ENCODE data around the gene FSIP1.
"Not testable (repeated sequence)": the region's sequence is repeated elsewhere in the genome, so short reads cannot be mapped to it uniquely, and the experiment has no call there.

FSIP1 gene

DNA sequence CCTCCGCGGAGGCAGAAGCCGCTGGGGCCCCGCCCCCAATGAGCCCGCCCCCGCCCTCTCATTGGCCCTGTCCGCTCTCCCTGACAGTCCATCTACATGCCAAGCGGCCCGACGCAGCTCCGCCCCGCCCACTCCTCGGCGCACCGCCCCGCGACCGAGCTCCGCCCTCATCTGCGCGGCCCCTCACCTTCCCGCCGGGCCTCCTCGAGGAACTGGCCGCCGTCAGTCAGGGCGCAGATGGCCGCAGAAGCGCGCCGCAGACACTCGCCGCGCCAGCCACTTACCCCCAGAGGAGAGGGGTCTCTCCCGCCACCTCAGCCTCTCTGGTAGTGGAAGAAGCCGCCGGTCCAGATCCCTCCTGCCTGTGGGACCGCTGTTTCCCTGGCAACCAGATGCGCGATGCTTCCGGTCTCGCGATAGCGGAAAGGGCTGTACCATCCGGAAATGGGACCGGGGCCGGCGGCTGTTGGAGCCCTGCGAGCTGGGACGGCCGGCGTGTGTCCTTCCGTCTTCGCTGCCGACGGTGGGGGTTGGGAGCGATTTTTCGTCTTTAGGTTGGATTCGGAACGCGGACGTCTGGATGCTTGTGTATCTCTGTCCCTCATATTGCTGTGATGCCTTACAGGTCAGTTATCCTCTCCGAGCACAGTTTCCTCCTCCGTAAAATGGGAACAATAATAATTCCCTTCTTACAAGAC is at the start of gene FSIP1:
Gene FSIP1 (minus strand): TSS at position 401 of the 698 bp plus-strand sequence. CDS start 6,317 bp downstream, outside the sequence.
- FAIRE-seq = peak; percentile 14

DNA sequence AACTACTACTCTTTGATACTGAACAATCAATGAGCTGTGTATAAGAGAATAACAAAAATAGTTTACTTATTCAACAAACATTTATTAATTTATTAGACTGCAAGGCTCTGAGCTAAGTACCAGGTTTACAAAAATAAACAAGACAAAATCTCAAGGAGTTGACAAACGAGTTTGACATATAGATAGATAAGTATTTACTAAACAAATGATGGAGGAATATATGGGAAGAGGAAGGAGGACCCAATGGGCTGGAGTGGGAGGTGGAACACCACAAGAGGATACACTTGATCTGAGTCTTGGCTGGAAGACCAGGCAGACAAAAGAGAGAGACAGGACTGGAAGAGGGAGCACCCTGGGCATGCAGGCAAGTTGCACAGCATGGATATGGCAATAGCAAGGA is 47.5 kb upstream of the FSIP1 start:
- no peak for FAIRE-seq

DNA sequence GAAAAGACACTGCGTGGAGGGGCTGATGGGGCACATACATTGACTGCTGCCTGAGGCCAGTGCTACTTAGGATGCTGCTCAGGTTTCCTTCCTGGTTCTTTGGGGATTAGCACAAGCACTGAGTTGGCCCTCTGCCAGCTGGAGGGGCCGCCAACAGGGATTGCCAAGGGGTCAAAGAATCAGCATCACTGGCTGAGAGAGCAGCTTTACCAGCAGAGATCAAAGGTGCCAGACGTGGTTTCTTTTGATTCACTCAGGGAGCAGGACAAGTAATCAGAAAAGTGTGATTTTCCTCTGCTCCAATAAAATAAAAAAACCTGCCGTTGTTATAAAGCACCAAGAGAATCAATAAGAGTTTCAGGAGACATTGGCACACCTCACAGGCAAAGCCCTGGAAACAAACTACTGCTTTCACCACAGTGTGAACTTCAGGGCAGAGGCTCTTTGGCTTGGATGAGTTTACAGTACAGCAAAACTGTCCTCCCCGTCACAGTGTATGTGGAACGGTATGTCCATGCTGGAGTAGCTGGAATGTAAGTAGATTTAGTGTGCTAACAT is 45.8 kb upstream of the FSIP1 start:
- no peak for FAIRE-seq

DNA sequence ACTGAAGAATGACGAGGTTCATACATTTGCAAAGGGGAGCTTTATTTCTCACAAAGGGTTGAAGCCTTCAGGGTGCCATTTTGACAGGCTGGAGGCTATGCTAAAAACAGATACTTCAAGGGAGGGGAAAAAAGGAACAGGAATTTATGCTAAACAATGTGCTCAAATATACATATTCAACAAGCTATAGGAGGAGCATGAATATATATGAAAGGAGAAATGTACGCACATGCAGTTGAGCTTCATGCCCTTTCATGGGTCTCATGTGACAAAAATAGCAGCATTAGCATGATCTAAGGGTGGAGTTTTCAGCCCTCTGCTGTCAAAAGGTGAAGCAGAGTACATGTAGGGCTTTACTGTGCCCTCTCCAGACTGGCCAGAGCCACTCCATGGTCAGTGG is 44.3 kb upstream of the FSIP1 start:
- FAIRE-seq = no peak

- FAIRE-seq = no peak
Measured at GRCh38 chr15:39823634-39824033, 41.0 kb upstream of the FSIP1 start.

DNA sequence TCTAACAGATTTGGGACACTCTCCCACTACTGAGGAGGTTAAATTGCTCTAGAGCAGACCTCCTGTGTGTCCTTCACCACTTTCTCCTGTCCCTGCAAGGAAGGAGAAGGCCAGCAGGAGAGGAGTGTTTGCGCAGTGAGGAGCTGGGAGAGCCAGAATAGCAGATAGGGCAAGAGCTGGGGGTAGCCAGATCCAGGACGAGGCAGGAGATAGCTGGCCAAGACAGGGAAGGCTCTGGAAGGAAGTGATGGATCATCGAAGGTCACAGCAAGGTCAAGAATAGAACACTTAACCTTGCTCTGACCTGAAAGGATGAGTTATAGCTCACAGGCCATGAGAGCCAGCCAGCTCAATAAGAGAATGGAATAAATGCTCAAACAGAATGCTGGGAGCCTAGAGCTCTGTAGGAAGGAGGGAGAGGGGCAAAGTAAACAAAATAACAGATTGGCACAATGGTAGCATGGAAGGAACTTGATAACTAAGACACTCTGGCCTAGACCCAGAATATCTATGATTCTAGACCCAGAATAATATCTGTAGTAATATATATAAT is 37.5 kb upstream of the FSIP1 start:
- no peak for FAIRE-seq

GRCh38 chr15:39819533-39819932 is 36.9 kb upstream of the FSIP1 start:
- no peak for FAIRE-seq

- no peak for FAIRE-seq
Measured at GRCh38 chr15:39817892-39818291, 35.3 kb upstream of the FSIP1 start.

DNA sequence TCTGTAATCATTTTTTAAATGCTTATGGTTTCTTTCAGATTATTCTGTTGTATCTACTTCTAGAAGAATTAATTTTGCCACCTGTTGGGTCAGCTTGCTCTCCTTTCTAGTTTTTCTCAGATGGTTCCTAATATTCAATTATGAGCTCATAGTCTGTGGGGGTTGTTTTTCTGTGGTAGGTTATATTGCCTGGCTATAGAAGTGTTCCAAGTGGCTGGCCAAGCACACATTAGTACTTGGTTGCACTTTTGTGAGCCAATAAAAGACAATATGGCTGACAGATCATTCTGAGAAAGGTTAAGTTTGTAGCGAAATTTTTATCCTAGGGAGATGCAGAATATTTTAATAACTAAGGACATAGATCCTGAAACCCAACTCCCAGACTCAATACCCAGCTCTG is 31.8 kb upstream of the FSIP1 start:
- FAIRE-seq = no peak

GRCh38 chr15:39812651-39813050 is 30.0 kb upstream of the FSIP1 start:
- FAIRE-seq = not testable (repeated sequence)

DNA sequence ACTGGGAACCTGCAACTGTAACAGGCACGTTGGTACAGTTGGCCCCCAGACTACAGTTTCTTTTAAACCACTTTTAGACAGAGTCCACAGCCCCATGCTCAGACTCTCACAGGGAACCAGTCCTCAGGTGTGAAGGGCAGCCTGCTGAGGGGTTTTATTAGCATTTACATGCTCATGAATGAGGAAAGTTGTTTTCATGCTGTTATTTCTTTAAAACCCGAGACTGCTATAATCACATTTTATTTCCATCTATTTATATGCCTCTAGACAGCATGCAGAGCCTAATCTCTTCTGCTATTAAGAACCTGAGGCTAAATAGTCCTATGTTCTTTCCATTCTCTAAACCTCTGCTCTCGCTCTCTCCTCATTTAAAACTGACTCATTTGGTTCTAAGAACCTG is 26.3 kb upstream of the FSIP1 start:
- no peak for FAIRE-seq

DNA sequence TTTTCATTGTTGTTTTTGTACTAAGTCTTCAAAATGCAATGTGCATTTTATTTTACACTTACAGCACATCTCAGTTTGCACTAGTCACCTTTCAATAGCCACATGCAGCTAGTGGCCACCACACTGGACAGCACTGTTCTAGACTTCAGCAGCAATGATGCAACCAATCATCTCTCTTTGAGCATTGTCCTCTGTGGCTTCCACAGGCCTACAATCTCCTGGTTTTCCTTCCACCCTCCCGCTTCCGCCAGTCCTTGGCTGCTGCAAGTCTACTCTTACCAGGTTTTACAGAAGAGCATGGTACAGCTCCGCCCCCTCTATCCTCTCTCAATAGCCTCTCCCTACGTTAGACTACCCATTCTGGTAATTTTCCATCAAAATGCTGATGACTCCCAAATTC is 25.1 kb upstream of the FSIP1 start:
- no peak for FAIRE-seq

GRCh38 chr15:39804026-39804425 is 21.4 kb upstream of the FSIP1 start:
- no peak for FAIRE-seq

DNA sequence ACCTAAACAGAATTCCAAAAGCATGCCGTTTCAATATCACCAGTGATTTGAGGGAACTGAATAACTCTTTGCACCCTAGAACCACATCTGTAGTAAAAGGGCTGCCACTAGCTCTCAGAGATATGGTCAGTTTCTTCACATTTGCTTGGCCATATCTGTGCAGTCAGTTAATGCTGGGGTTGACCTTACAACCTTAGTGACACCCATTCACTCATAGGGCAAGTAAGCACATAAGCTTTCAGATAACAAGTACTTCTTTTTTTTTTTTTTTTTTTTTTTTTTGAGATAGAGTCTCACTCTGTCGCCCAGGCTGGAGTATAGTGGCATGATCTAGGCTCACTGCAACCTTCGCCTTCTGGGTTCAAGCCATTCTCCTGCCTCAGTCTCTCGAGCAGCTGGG is 20.4 kb upstream of the FSIP1 start:
- no peak for FAIRE-seq

DNA sequence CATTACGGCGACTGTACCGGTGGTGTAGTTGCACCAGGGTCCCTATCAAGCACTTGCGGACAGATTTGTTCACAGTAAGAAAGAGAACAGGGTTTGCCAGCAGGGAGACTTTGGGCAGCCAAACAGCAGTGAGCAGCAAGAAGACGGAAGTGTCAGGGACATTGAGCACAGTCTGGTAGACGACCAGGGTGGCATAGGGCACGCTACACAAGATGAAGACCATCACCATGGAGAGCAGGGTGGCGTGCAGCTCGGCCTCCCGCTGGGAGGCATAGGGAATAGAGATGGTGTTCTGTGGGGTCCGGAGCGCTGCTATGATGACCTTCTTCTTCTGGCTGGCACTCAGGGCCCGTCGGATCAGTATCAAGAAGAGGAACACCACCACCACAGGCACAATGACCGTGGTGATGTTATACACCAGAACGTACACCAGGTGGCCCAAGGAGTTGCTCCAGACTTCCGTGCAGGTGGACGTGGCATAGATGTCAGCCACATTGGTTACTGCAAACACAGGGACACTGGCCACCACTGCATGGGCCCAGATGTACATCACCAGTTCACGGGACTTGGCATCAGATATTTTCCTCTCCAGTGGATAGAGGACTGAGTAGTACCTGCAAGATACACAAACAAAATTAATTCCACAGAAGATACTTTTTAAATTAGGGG is 19.1 kb upstream of the FSIP1 start:
- no peak for FAIRE-seq

DNA sequence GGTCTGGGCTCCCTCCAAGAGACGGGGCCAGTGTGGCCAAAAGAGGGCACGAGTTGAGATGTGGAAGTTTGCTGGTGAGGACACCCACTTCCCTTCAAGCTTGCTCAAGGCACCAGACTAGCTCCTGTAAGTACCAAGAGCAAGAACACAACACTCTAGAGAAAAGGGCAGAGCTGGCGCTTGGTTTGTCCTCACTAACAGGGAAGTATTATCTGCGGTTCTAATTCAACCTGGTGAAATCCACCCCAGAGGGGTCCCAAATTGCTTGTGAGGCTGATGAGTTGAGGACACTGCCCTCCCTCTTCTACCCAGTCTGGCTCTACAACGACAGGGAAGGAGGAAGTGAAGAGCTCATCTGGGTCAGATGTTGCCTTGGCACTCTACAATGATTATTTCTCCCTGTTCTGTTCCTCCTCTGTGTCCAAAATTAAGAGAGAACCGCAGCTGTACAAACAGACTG is 16.9 kb upstream of the FSIP1 start:
- no peak for FAIRE-seq

- FAIRE-seq = no peak
Measured at GRCh38 chr15:39798382-39798781, 15.7 kb upstream of the FSIP1 start.

DNA sequence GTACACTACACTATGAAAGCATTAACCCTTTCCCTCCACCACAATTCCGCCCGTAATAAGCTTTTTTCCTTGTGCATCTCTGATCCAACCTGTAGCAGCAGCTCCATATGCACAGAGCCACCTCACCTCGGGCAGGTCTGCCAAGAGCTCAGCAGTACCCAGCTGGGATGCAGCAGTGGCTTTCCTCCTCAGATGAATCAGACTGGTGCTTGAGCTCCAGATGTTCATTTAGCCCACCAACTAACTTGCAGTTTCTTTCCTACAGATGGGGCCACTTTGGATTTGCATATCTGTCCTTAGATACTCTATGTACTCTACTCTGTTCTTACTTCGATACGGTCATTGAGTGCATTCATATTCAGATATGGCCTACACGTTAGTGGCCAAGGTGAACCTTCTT is 14.8 kb upstream of the FSIP1 start:
- FAIRE-seq = no peak

- FAIRE-seq = no peak
Measured at GRCh38 chr15:39796601-39797000, 14.0 kb upstream of the FSIP1 start.

- no peak for FAIRE-seq
Measured at GRCh38 chr15:39795486-39795885, 12.8 kb upstream of the FSIP1 start.

- no peak for FAIRE-seq
Measured at GRCh38 chr15:39794954-39795353, 12.3 kb upstream of the FSIP1 start.

- FAIRE-seq = no peak
Measured at GRCh38 chr15:39793923-39794322, 11.3 kb upstream of the FSIP1 start.

- no peak for FAIRE-seq
Measured at GRCh38 chr15:39792844-39793335, 10.2 kb upstream of the FSIP1 start.

Data from A204.1 (cell line).